BE2C (cell line): ENCODE data around the gene CHCHD6.

Source experiments
- DNase-seq: peaks from one replicate; pipeline ENCODE4 v3.0.0-alpha.2; 2020
- H3K27me3 ChIP-seq: fragments of 250-450 bp; sonication (Bioruptor Pico); 2 replicates; pipeline ENCODE4 v1.5.1; 2020; ENCODE audit warnings: mild to moderate bottlenecking
- H3K36me3 ChIP-seq: fragments of 250-450 bp; sonication (Bioruptor Pico); 2 replicates; pipeline ENCODE4 v1.5.1; 2020; ENCODE audit warnings: mild to moderate bottlenecking
- H3K4me1 ChIP-seq: fragments of 250-450 bp; sonication (Bioruptor Pico); 2 replicates; pipeline ENCODE4 v1.5.1; 2020
- H3K4me3 ChIP-seq: 2 replicates; pipeline ENCODE4 v1.5.1; 2011; ENCODE audit warnings: low read depth, low read length
- H3K9me3 ChIP-seq: fragments of 250-450 bp; sonication (Bioruptor Pico); 2 replicates; pipeline ENCODE4 v1.5.1; 2020
- CTCF ChIP-seq: IDR thresholded peaks from 2 replicates; pipeline ENCODE4 v1.5.1; 2012; ENCODE audit warnings: mild to moderate bottlenecking, low read depth, low read length

CHCHD6 gene

GRCh38 chr3:126956361-126956760 is 252.3 kb downstream of the CHCHD6 start:
- TF ChIP-seq CTCF = no peak
- Histone ChIP-seq H3K4me1 (peaks cover 5% of the 10 kb centered on the region; the same call in 1 of the 2 replicates), H3K27me3 (no peaks in the 10 kb centered on the region), H3K9me3 (no peaks in the 10 kb centered on the region), H3K4me3 (no peak overlapping the region), H3K36me3 (no peaks in the 10 kb centered on the region)
- DNase-seq = no peak

- peaks cover 5% of the 10 kb centered on the region; the same call in 1 of the 2 replicates for H3K4me1 ChIP-seq
- DNase-seq = no peak
These were observed 253.0 kb downstream of the CHCHD6 start for GRCh38 chr3:126956866-126957650.

GRCh38 chr3:126957776-126958637 is 254.0 kb downstream of the CHCHD6 start:
- Histone ChIP-seq H3K4me1 (peaks cover 5% of the 10 kb centered on the region; the same call in 1 of the 2 replicates), H3K4me3 (no peak overlapping the region), H3K36me3 (no peaks in the 10 kb centered on the region), H3K9me3 (no peaks in the 10 kb centered on the region), H3K27me3 (no peaks in the 10 kb centered on the region)
- no peak for DNase-seq
- no peak for TF ChIP-seq CTCF

More at GRCh38 chr3:126956866-126957650, 253.0 kb downstream of the CHCHD6 start:
- H3K9me3 ChIP-seq = no peaks in the 10 kb centered on the region
- no peaks in the 10 kb centered on the region for H3K27me3 ChIP-seq
- no peaks in the 10 kb centered on the region for H3K36me3 ChIP-seq
- H3K4me3 ChIP-seq = no peak overlapping the region
- no peak for TF ChIP-seq CTCF

GRCh38 chr3:126958638-126959085 is 254.6 kb downstream of the CHCHD6 start:
- Histone ChIP-seq H3K4me3 (no peak overlapping the region), H3K27me3 (no peaks in the 10 kb centered on the region), H3K9me3 (no peaks in the 10 kb centered on the region), H3K4me1 (peaks cover 5% of the 10 kb centered on the region; the same call in 1 of the 2 replicates), H3K36me3 (no peaks in the 10 kb centered on the region)
- TF ChIP-seq CTCF = no peak
- no peak for DNase-seq

GRCh38 chr3:126959136-126959920 is 255.3 kb downstream of the CHCHD6 start:
- Histone ChIP-seq H3K27me3 (no peaks in the 10 kb centered on the region), H3K4me3 (no peak overlapping the region), H3K4me1 (peaks cover 5% of the 10 kb centered on the region; the same call in 1 of the 2 replicates), H3K9me3 (no peaks in the 10 kb centered on the region), H3K36me3 (no peaks in the 10 kb centered on the region)
- no peak for DNase-seq
- no peak for TF ChIP-seq CTCF
